AG09309 (cell line): ENCODE measurements around the gene DFFA.
A peak's percentile ranks its signal among the peaks of the same experiment; 100 is the strongest.

Source experiments
- DNase-seq: peaks from one replicate; pipeline ENCODE4 v3.0.0-alpha.2; 2010; ENCODE audit warnings: low read depth
- H3K4me3 ChIP-seq: 2 replicates; pipeline ENCODE4 v1.5.1; 2011; ENCODE audit warnings: mild to moderate bottlenecking, low read depth, low read length, moderate library complexity; ENCODE audit not compliant: control insufficient read depth
- CTCF ChIP-seq: IDR thresholded peaks from 2 replicates; pipeline ENCODE4 v1.5.1; 2011; ENCODE audit warnings: mild to moderate bottlenecking, low read depth, low read length, inconsistent platforms; ENCODE audit not compliant: insufficient read depth, control insufficient read depth; ENCODE audit errors: missing control alignments

DFFA gene

GRCh38 chr1:10516925-10517676 is 44.8 kb upstream of the DFFA start:
- DNase-seq: no peak
- no peak overlapping the region for H3K4me3 ChIP-seq
- TF ChIP-seq CTCF: no peak

GRCh38 chr1:10515976-10516750 is 43.8 kb upstream of the DFFA start:
- no peak for TF ChIP-seq CTCF
- no peak overlapping the region for H3K4me3 ChIP-seq
- no peak for DNase-seq

GRCh38 chr1:10515301-10515975 is 43.1 kb upstream of the DFFA start:
- no peak overlapping the region for H3K4me3 ChIP-seq
- no peak for DNase-seq
- no peak for TF ChIP-seq CTCF

- DNase-seq: no peak
- TF ChIP-seq CTCF: peak; percentile 71
- no peak overlapping the region for H3K4me3 ChIP-seq
Measured at GRCh38 chr1:10514490-10515235, 42.3 kb upstream of the DFFA start.

- DNase-seq: no peak
- no peak for TF ChIP-seq CTCF
- H3K4me3 ChIP-seq: no peak overlapping the region
Measured at GRCh38 chr1:10513199-10513598, 40.9 kb upstream of the DFFA start.

GRCh38 chr1:10511494-10511885 is 39.2 kb upstream of the DFFA start:
- no peak overlapping the region for H3K4me3 ChIP-seq
- no peak for DNase-seq
- TF ChIP-seq CTCF: no peak
